ENCODE results near the gene DHCR24. TPM values are rescaled to one million over a fixed set of nuclear protein-coding genes. Genes with fewer than 3 reads are reported as not detected.

DHCR24 gene
- total RNA-seq, 1 donor, result 1.7 TPM

DNA sequence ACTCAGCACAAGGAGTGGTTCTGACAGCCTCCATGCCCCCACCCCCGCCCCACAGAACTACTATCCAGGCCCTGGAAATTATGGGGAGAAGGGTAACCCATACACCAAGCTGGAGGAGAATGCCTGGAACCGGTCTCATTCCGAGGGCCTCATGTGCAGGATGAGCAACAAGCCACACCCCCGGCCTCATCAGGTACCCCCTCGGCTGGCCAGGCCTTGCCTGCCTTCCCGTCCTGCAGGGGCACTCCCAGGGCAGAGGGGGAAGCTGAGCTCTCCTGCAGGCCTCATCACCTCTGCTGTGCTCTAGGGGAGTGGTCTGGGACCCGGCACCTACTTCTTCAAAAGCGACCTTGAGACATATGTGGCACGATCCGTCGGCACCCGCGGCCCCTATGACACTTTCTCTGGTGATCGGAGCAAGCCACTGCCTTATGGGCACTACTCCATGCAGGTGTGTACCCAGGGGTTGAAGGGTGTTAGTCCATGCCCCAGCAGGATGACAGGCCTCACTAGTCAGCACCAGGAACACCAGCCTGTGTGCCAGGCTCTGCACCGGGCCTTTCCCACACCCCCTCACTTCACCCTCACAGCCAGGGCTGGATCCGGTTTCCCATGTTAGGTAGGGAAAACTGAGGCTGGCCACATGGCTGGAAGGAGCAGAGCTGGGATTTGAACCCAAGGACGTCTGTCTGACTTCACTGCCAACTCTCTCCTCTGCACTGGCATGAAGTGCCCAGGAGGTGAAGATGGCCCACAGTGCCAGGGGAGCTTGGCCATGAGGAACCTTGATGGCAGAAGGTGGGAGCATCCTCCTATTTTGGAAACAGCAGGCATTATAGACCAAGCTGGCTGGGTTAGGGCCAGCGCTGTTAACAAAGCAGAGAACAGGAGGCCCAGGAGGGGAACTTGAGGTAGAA is 75.0 kb downstream of the DHCR24 start:
- H3K9me3 ChIP-seq (ENCODE audit: low read depth, low read length), result no peaks in the 10 kb centered on the region
- no peak overlapping the region for H3K4me3 ChIP-seq (ENCODE audit: low read length)
- H3K27me3 ChIP-seq (ENCODE audit: insufficient read depth, low read length), result no peaks in the 10 kb centered on the region
- H3K4me1 ChIP-seq (ENCODE audit: insufficient read depth, low read length), result peaks cover 7% of the 10 kb centered on the region

GRCh38 chr1:54811066-54811465 is 75.9 kb downstream of the DHCR24 start:
- no peak overlapping the region for H3K4me3 ChIP-seq (ENCODE audit: low read length)
- H3K9me3 ChIP-seq (ENCODE audit: low read depth, low read length), result no peaks in the 10 kb centered on the region
- peaks cover 14% of the 10 kb centered on the region for H3K4me1 ChIP-seq (ENCODE audit: insufficient read depth, low read length)
- no peaks in the 10 kb centered on the region for H3K27me3 ChIP-seq (ENCODE audit: insufficient read depth, low read length)

- peaks cover 18% of the 10 kb centered on the region for H3K4me1 ChIP-seq (ENCODE audit: insufficient read depth, low read length)
- no peaks in the 10 kb centered on the region for H3K27me3 ChIP-seq (ENCODE audit: insufficient read depth, low read length)
- H3K9me3 ChIP-seq (ENCODE audit: low read depth, low read length), result no peaks in the 10 kb centered on the region
- no peak overlapping the region for H3K4me3 ChIP-seq (ENCODE audit: low read length)
Measured at GRCh38 chr1:54810153-54810942, 76.6 kb downstream of the DHCR24 start.

DNA sequence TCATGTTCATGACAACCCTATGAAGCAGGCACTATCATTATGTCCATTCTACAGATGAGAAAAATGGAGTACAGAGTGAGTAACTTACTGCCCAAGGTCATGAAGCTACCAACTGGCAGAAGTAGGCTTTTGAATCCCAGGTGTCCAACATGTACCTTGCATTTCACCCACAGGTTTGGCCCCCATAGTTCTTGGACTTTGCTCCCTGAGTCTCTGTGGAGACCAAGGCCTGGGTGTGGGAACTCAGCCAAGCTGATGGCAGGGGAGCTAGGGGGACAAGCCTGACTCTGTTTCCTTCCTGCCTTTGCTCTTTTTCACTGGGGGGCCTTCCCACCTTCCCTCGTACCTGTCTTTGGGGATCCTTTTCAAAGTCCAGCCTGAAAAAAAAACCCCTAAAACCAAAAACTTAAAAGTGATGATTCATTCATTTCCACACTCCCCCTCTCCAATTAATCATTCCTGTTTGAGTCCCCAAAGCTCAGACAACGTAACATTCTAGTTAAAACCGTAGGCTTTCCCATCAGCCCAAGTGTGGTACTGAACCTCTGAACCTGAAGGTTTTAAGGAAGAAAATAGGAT is 77.4 kb downstream of the DHCR24 start:
- Histone ChIP-seq H3K4me3 (ENCODE audit: low read length) (no peak overlapping the region), H3K4me1 (ENCODE audit: insufficient read depth, low read length) (peaks cover 26% of the 10 kb centered on the region), H3K27me3 (ENCODE audit: insufficient read depth, low read length) (no peaks in the 10 kb centered on the region), H3K9me3 (ENCODE audit: low read depth, low read length) (no peaks in the 10 kb centered on the region)

DNA sequence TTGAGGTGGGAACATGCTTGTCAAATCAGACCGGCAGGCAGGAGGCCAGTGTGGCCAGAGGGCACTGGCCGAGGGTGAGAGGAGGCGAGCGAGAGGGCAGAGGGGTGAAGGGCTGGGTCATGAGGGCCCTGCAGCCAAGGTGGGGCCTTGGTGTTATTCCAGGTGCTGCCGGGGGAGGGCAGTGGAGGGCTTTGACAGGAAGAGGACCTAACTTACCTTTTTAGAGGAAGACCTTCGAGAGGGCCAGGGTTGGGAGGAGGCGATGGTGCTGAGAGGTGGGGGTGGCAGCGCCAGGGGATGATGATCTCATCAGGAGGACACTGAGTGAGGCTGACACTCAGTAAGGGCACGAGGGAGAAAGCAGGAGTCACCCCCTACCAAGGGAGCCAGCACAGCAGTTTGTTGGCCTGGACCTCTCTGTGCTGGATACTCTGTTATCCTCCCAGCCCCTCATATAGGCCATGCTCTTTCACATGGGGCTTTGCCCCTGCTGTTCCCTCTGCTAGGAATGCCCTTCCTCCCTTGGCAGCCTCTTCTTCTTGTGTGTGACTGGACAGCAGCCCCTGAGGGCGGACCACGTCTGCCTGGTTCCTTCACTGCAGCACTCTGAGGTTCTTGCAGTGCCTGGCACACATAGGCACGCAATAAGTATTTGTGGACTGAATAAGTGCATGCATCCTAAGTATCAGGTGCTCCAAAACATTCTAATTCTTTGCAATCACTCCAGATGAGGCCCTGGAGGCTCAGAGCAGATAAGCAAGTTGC is 78.4 kb downstream of the DHCR24 start:
- H3K27me3 ChIP-seq (ENCODE audit: insufficient read depth, low read length), result no peaks in the 10 kb centered on the region
- H3K4me1 ChIP-seq (ENCODE audit: insufficient read depth, low read length), result peaks cover 33% of the 10 kb centered on the region
- no peaks in the 10 kb centered on the region for H3K9me3 ChIP-seq (ENCODE audit: low read depth, low read length)
- no peak overlapping the region for H3K4me3 ChIP-seq (ENCODE audit: low read length)

- Histone ChIP-seq H3K4me3 (ENCODE audit: low read length) (no peak overlapping the region), H3K9me3 (ENCODE audit: low read depth, low read length) (no peaks in the 10 kb centered on the region), H3K4me1 (ENCODE audit: insufficient read depth, low read length) (peaks cover 33% of the 10 kb centered on the region), H3K27me3 (ENCODE audit: insufficient read depth, low read length) (no peaks in the 10 kb centered on the region)
Measured at GRCh38 chr1:54807756-54808155, 79.2 kb downstream of the DHCR24 start.

GRCh38 chr1:54806931-54807611 is 79.9 kb downstream of the DHCR24 start:
- peaks cover 33% of the 10 kb centered on the region for H3K4me1 ChIP-seq (ENCODE audit: insufficient read depth, low read length)

DNA sequence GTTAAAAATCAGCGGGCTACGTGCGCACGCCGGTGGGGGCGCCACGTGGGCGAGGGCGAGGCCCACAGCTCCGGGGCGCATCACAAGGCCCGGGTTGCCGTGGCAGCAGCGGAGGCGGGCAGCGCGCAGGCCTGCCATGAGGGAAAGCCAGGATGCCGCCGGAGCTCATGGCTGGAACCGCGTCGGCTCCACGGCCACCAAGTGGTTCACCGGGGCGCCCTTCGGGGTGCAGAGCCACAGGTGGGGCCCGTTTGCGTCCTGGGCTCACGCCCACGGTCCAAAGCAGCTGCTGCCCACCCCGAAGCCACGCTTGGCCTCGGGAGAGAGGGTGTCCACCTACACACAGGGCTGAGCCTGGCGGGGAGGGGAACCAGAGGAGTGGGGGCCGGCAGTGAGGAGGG is 81.0 kb downstream of the DHCR24 start:
- Histone ChIP-seq H3K9me3 (ENCODE audit: low read depth, low read length) (no peaks in the 10 kb centered on the region), H3K4me3 (ENCODE audit: low read length) (no peak overlapping the region), H3K4me1 (ENCODE audit: insufficient read depth, low read length) (peaks cover 40% of the 10 kb centered on the region), H3K27me3 (ENCODE audit: insufficient read depth, low read length) (no peaks in the 10 kb centered on the region)

More at GRCh38 chr1:54806931-54807611, 79.9 kb downstream of the DHCR24 start:
- no peak overlapping the region for H3K4me3 ChIP-seq (ENCODE audit: low read length)
- no peaks in the 10 kb centered on the region for H3K9me3 ChIP-seq (ENCODE audit: low read depth, low read length)
- no peaks in the 10 kb centered on the region for H3K27me3 ChIP-seq (ENCODE audit: insufficient read depth, low read length)

DNA sequence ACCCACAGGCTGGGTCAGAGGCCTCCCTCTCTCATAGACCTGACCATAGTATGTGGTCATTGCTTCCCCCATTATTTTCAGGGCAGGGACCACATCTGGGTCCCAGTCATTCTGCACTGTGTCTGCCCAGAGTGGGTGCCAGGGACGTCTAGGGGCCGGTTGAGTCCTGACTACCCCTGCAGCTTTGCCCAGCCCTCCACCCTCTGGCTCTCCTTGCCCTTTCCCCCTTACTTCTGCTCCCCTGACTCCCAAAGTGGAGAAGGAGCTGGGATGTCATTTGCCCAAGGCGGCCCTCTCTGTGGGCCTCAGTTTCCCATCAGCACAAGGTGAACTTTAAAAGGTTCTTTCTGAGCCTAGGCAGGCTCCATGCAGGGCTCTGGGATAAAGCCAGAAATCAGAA is 81.5 kb downstream of the DHCR24 start:
- H3K4me3 ChIP-seq (ENCODE audit: low read length), result no peak overlapping the region
- peaks cover 44% of the 10 kb centered on the region for H3K4me1 ChIP-seq (ENCODE audit: insufficient read depth, low read length)
- H3K9me3 ChIP-seq (ENCODE audit: low read depth, low read length), result no peaks in the 10 kb centered on the region
- no peaks in the 10 kb centered on the region for H3K27me3 ChIP-seq (ENCODE audit: insufficient read depth, low read length)

- Histone ChIP-seq H3K4me1 (ENCODE audit: insufficient read depth, low read length) (peaks cover 53% of the 10 kb centered on the region), H3K9me3 (ENCODE audit: low read depth, low read length) (no peaks in the 10 kb centered on the region), H3K4me3 (ENCODE audit: low read length) (no peak overlapping the region), H3K27me3 (ENCODE audit: insufficient read depth, low read length) (no peaks in the 10 kb centered on the region)
Measured at GRCh38 chr1:54804471-54805132, 82.4 kb downstream of the DHCR24 start.

DNA sequence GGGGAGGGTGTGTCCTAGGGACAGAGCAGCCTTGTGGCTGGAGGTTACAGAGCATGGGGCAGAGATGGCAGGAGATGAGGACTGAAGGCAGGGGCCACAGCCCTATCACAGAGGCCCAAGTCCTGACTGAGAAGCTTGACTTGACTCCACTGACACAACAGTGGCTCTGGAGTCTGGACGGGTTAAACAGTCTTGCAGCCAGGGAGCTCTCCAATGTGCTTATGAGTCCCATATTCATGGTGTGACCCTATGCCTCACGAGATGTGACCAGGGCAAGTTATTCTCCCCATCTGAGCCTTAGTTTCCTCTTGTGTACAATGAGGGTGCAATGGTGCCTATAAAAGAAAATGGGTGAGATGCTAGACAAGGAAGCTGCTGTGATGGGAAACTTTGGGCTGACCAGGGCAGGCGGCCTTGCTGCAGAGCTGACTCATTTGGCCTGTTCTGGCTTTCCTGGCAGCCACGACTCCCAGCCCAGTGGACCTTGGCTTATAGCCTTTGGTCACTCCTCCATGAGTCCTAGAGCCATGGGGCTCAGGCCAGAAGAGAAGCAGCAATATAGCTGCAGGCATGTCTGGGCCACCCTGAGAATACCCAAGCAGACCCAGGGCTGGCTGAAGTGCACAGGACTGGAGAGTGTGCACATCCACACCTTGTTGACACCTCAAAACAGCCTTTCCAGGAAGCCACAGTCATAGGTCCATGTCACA is 83.1 kb downstream of the DHCR24 start:
- peaks cover 60% of the 10 kb centered on the region for H3K4me1 ChIP-seq (ENCODE audit: insufficient read depth, low read length)
- H3K27me3 ChIP-seq (ENCODE audit: insufficient read depth, low read length), result no peaks in the 10 kb centered on the region
- no peak overlapping the region for H3K4me3 ChIP-seq (ENCODE audit: low read length)
- no peaks in the 10 kb centered on the region for H3K9me3 ChIP-seq (ENCODE audit: low read depth, low read length)

DNA sequence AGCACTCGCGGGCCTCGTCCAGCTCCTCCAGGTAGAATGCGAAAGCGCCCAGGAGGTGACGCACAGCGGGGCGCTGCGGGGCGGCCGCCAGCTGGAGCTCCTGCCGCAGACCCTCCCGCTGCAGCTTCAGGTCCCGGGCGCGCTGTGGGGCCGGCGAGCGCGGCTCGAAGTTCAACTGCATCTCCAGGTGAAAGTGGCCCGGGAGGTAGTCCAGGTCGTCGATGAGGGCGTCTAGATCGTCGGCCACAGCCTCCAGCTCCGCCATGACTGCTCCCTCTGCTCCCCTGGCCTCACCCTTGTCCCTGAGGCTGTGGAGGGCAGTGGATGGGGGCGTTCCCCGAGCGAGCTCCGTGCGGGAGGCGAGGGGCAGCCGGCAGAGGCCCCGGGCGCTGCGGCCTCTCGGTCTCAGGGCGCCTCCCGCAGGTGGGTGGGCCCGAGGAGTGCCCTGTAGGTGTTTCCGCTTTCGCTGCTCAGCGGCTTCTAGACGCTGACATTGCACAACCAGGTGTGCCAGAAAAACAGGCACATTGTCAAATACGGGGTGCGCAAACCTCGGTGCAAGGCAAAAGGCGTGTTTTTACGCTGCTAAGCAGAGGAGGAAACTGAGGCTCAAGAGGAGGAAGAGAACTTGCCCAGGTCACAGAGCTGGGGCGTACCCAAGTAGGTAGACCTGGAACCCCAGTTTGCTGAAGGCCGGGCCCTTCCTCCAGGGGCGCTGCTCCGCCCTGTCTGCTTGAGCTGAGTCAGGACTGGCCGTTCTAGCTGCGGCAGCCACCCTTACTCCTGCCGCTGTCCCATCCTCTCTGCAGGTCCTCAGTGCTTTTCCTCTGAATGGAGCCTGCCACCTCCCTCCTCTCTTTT is 85.9 kb downstream of the DHCR24 start, which contains the start of gene TTC22:
TSS of gene TTC22 (minus strand) at position 425 of the 861 bp plus-strand sequence. CDS start at position 265, 160 bp downstream.
- Histone ChIP-seq H3K4me3 (ENCODE audit: low read length) (peak within 1 kb of the TSS; percentile 61), H3K4me1 (ENCODE audit: insufficient read depth, low read length) (peaks cover 53% of the 10 kb centered on the region), H3K27me3 (ENCODE audit: insufficient read depth, low read length) (no peaks in the 10 kb centered on the region), H3K9me3 (ENCODE audit: low read depth, low read length) (no peaks in the 10 kb centered on the region)

Data from mononuclear cell (primary cell).